Suppressor macrophage treated with lipopolysaccharide for 4 hours (primary cell): ENCODE data around the gene ZNF697.
"Not testable (repeated sequence)": the region's sequence is repeated elsewhere in the genome, so short reads cannot be mapped to it uniquely, and the experiment has no call there.

ENCODE experiments used
- DNase-seq: peaks from one replicate; pipeline ENCODE4 v3.0.0-alpha.2; 2020

Gene ZNF697

DNA sequence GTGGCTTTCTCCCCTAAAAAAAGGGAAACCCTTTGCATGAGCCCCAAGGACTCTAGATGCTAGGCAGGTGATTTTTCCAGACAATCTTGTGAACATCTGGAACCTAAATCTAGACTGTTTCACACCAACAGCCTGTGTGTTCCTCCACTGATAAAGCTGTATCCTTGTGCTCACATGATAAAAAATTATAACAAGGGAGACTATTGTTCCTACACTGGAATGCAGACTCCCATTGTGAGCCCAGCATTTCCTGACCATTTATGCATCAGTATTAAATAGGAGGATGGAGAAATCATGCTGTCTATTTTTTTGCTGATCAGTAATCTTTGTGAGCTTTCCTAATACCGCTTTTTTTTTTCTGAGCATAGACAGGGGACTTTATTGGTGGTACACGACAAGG is 52.5 kb downstream of the ZNF697 start:
- no peak for DNase-seq

DNA sequence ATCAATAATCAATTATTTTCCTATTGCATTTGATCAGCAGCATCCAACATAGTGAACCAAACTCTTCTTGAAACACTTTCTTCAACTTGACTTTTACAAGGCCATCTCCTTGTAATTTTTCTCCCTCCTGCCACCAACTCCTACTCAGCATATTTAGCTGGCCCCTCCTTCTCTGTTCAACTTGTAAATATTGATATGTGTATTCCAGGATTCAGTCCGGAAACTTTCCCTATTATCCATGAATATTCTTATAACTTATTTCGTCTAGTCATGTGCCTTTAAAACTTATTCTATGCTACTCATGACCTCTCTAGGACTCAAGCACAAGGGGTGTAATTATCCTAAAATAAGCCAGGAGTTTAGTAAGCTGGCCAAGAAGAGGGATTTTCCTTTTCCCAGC is 52.9 kb downstream of the ZNF697 start:
- DNase-seq = no peak

DNA sequence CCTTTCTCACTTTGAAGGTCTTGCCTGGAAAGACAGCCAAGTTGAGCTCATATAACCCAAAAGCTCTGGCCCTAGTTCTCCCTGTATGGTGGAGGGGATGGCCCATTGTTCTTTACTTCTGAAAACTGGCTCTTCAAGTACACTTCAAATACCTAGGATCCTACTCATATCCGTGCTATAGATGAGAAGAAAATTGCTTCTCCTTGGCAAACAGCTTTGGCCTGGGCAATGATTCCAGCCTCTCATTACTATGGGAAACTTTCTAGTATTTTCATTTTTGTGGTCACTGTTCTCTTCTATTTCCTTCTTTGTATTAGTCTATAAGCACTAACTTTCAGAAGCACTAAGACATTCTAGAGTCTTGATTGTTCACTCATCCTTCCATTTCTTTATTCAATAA is 53.7 kb downstream of the ZNF697 start:
- no peak for DNase-seq

DNA sequence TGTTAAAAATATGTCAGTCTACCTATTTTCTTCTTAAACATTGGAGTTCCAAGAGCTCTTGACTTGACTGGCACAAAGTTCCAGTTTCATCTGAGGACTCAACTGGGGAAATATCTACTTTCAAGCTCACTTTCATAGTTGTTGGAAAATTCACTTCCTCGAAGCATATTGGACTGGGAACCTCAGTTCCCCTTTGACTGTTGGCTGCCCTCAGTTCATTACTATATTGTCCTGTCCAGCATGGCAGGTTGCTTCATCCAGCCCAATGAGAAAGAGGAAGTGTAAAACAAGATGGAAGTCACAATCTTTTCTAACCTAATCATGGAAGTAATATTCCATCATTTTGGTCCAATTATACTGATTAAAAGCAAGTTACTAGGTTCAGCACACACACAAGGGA is 54.3 kb downstream of the ZNF697 start:
- DNase-seq = peak; percentile 70

DNA sequence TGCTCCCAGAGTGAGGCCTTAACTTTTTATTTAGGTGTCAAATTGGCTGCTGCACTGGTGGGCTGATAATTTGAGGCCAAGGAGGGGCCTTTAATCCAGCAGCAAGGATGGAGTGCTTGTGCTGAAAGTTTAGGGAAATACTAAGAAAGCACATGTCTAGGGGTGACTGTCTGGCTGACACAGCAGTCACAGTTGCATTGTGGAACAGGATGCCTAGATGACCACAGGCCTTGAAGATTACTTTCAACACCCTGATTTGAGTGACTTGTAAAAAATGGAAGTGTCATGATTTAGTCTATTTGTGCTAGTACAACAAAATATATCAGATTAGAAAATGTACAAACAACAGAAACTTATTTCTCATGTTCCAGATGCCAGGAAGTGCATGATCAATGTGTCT is 57.7 kb downstream of the ZNF697 start:
- peak; percentile 48 for DNase-seq

DNA sequence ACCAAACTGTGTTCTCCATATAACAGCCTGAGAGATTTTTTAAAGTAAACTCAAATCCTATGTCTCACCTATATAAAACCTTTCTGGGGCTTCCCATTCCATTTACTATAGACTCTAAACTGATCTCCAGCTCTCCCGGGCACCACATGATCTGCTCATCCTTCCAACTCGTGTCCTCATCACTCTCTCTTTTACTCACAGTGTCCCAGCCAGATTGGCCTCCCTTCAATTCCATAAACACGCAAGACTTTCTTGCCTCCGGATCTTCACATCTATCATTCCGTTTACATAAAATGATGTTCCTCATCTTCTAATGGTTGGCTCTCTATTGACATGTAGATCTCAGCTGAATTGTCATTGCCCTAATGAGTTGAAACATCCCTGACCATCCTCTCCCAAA is 59.4 kb downstream of the ZNF697 start:
- no peak for DNase-seq

DNA sequence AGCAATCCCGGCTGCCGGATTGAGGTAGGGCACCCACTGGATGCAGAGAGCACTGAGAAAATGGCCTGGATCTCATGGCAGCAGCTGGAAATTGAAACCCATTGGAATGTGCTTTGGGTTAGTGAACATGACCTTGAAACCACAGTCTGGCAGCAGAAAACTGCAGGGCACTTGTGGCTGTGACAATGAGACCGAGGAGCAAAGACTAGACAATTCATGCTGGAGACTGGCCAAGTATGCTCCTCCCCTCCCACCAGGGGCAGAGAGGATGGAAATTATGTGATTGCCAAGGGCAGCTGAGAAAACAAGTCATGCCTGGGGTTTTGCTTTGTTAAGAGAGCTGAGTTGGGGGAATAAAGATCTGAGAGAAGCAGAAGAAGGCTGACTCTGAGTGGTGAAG is 60.7 kb downstream of the ZNF697 start:
- no peak for DNase-seq

DNA sequence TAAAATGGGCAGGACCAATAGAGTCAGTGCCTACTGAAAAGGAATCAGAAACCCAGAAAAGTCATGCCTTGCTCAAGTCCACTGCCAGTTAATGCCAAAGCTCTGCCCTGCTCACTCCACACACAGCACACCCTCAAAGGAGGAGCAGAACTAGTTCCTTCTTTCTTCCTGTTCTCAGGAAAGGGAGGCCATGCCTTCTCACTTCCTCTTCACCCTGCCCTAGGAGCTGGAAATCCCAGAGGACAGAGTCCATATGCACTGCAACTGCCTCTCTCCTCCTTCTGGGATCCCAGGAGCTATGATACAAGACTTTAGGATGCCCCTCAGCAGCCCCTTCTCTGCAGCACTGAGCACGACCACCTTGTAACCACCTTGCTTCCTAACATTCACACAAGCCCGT is 62.3 kb downstream of the ZNF697 start:
- DNase-seq = peak; percentile 78

DNA sequence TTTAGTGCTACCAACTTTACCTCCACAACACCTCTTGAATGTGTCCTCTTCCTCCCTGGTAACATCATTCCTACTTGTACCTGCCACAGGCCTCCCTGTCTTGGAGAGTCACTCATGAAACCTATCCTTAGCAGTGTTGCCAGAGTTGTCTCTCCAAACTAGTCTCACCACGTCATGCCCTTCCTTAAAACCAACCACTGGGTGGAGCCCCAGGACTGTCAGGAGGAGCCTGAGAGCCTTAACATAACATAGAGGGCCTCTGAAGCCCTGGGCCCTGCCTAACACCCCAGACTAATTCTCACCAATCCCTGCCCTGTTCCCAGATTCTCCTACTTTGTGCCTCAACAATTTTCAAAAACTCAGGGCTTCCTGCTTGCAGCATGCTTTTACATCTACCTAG is 65.3 kb downstream of the ZNF697 start:
- peak; percentile 78 for DNase-seq

DNA sequence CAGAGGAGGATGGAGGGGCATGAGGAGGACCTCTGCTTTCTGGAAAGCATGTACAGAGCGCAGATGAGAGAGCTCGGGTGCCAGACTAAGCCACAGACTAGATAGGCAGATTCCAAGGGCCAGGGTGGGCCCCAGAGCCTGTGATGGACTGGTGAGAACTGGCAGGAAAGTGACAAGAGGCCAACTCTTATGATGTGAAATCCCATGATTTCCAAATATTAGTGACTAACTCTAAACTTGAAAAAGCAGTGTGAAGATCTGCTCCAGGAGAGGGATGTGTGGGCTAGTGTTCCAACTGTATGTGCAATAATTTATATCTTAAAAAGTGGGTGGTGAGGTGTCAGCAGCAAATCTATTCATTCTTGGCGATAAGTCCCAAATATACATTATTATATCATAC is 67.0 kb downstream of the ZNF697 start:
- DNase-seq = not testable (repeated sequence)

DNA sequence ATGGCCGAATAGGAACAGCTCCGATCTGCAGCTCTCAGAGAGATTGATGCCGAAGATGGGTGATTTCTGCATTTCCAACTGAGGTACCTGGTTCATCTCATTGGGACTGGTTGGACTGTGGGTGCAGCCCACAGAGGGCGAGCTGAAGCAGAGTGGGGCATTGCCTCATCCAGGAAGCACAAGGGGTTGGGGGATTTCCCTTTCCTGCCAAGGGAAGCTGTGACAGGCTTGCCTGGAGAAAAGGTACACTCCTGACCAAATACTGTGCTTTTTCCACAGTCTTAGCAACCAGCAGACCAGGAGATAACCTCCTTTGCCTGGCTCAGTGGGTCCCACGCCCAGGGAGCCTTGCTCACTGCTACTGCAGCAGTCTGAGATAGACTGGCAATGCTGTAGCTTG is 74.2 kb downstream of the ZNF697 start:
- no peak for DNase-seq

DNA sequence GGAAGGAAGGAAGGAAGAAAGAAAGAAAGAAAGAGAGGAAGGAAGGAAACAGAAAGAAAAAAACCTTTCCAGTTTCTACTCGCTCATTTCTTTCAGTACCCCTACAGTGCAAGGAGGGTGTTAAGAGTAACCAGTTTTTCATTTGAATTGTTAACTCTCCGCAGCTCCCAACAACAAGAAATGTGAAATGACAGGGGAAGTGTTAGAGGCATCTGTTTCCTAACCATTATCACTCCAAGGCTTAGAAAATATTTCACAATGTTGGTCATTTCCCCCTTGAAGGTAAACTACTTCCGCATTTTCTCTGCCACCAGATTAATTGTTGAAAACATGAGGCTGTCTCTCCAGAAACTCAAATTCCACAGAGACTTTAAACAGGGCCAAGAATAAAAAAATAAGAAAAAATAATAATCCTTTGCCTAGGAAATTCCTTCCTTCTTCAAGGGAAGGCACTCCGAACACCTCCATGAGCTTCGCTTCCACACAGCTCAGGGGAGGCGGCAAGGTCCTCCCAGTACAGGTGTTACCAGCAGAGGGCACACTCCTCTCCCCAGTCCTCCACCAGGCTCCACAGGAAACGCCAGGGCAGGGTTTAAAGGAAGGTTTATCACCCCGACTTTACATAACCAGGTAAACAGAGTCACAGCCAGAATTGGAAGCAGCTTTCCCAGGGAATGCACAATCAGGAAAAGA is 78.0 kb downstream of the ZNF697 start:
- DNase-seq = peak; percentile 10
